Tibial nerve (tissue), 4 donors: ENCODE results near the gene ANXA6. TPM values are rescaled to one million over a fixed set of nuclear protein-coding genes. Genes with fewer than 3 reads are reported as not detected.
A peak's percentile ranks its signal among the peaks of the same experiment; 100 is the strongest.

Source experiments
- DNase-seq, 2 donors: peaks; one replicate each; pipeline ENCODE4 v3.0.0-alpha.2; 2019; ENCODE audit warnings: low spot score in 2 of 2
- H3K27ac ChIP-seq, 4 donors: fragments of 200-600 bp; sonication (generic) in 3 of 4; one replicate each; pipeline ENCODE4 v1.5.1; 2017 to 2019; ENCODE audit warnings: mild to moderate bottlenecking in 1 of 4
- H3K27me3 ChIP-seq, 2 donors: fragments of 200-600 bp; sonication (generic) in 1 of 2; one replicate each; pipeline versions ENCODE4 v1.5.1 to v1.6.0; 2017 to 2019
- H3K36me3 ChIP-seq, 3 donors: fragments of 200-600 bp; sonication (generic); one replicate each; pipeline ENCODE4 v1.5.1; 2018 to 2019
- H3K4me1 ChIP-seq, 4 donors: fragments of 200-600 bp; sonication (generic) in 3 of 4; one replicate each; pipeline ENCODE4 v1.5.1; 2017 to 2019
- H3K4me3 ChIP-seq, 4 donors: fragments of 200-600 bp; sonication (generic) in 3 of 4; one replicate each; pipeline ENCODE4 v1.5.1; 2017 to 2019; ENCODE audit warnings: mild to moderate bottlenecking in 1 of 4, moderate library complexity in 1 of 4
- H3K9me3 ChIP-seq, 4 donors: fragments of 200-600 bp; sonication (generic) in 3 of 4; one replicate each; pipeline ENCODE4 v1.5.1; 2017 to 2019
- EP300 ChIP-seq, 2 donors: sonication (generic); formaldehyde crosslinking; IDR thresholded peaks; one replicate each; pipeline ENCODE4 v1.6.1; 2017; ENCODE audit warnings: antibody characterized with exemption in 2 of 2, mild to moderate bottlenecking in 1 of 2
- POLR2A ChIP-seq, 2 donors: fragments of 450-650 bp; IDR thresholded peaks; one replicate each; pipeline ENCODE4 v1.6.1; 2017; ENCODE audit warnings: antibody characterized with exemption in 2 of 2, mild to moderate bottlenecking in 2 of 2, moderate library complexity in 2 of 2
- WGBS, 2 donors: methylation state at CpG; one replicate each; pipeline ENCODE4 v1.1.5; 2018; 5-methylcytosine and 5-hydroxymethylcytosine counted together
- total RNA-seq, 4 donors: library from RNA; depleted of rRNA; stranded (reverse); fragments of >200 nt; gene quantifications; one replicate each; pipeline ENCODE4 v1.1.0, GENCODE V29; 2016
- TF ChIP-seq, protein P1 (sequence below), 5 experiments: fragments of 200-600 bp in 3 of 5; fragments of 450-650 bp in 2 of 5; sonication (generic) in 3 of 5; IDR thresholded peaks; one replicate each; pipeline ENCODE4 v1.5.1; 2016 to 2019; ENCODE audit warnings: antibody characterized with exemption in 5 of 5, mild to moderate bottlenecking in 3 of 5, moderate library complexity in 2 of 5

Gene ANXA6
- total RNA-seq, 4 donors from 2014 or later = 168 to 282 (median 181) TPM

DNA sequence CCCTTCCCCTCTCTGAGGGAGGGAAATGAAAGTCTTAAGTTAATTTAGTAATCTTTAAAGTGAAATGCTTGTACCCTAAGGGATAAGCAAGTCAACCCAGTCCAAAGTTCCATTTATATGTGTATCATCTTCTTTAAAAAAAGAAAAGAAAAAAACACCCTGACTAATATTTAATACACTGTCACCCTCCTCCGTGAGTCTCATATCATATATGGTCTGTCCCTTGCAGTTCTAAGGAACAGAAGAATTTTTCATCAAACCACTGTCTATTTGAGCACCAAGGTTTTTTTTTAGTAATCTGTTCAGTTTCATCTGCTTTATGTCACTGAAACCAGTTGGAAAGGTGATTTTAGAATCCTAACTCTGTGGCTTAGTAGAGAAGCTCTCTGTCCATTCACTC is 92.0 kb downstream of the ANXA6 start:
- Histone ChIP-seq H3K36me3 (peaks cover 3 to 38% (median 11%) of the 10 kb centered on the region in 3 donors), H3K27ac (no peak overlapping the region), H3K9me3 (no peaks in the 10 kb centered on the region), H3K4me3 (no peak overlapping the region), H3K27me3 (no peaks in the 10 kb centered on the region), H3K4me1 (peaks cover 0 to 78% (median 55%) of the 10 kb centered on the region in 4 donors)
- TF ChIP-seq, protein P1, sequence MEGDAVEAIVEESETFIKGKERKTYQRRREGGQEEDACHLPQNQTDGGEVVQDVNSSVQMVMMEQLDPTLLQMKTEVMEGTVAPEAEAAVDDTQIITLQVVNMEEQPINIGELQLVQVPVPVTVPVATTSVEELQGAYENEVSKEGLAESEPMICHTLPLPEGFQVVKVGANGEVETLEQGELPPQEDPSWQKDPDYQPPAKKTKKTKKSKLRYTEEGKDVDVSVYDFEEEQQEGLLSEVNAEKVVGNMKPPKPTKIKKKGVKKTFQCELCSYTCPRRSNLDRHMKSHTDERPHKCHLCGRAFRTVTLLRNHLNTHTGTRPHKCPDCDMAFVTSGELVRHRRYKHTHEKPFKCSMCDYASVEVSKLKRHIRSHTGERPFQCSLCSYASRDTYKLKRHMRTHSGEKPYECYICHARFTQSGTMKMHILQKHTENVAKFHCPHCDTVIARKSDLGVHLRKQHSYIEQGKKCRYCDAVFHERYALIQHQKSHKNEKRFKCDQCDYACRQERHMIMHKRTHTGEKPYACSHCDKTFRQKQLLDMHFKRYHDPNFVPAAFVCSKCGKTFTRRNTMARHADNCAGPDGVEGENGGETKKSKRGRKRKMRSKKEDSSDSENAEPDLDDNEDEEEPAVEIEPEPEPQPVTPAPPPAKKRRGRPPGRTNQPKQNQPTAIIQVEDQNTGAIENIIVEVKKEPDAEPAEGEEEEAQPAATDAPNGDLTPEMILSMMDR (IDR thresholded peaks at IDR 0.05) = no peak
- TF ChIP-seq POLR2A (IDR thresholded peaks at IDR 0.05) (no peak), EP300 (IDR thresholded peaks at IDR 0.05) (no peak)
- no peak for DNase-seq
- WGBS, 2 donors = 94 to 95% methylated on average over 1 of the region's 1 CpG

DNA sequence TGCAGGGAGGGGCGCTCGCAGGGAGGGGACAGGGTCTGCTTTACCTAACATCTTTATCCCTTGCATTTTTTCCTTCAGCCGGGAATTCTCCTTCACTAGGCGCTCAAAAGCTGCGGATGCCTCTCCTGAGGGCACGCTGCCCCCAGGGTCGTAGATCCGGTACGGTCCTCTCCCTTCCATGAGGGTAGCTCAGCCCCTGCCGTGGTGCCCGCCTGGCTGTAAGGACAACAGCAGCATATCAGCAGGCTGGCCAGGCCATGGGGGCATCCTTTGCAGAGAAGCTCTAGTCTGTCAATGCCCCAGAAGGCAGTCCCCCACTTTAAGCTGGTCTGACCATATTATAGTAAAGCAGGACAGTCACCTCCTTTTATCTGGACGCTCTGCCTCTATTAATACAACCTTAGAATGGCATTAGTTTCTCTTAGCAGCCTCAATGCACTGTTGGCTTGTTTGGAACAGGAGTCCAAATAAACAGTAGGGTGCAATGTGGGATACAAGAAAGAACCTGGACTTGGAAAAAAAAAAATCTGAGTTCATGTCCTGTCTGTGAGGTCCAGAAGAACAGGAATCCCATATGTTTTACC is 92.6 kb downstream of the ANXA6 start:
- H3K9me3 ChIP-seq = no peaks in the 10 kb centered on the region
- H3K27me3 ChIP-seq = no peaks in the 10 kb centered on the region
- DNase-seq = no peak
- no peak overlapping the region for H3K27ac ChIP-seq
- H3K4me1 ChIP-seq = peaks cover 0 to 77% (median 56%) of the 10 kb centered on the region in 4 donors
- WGBS, 2 donors = 91 to 95% methylated on average over 12 of the region's 12 CpGs
- peaks cover 3 to 44% (median 11%) of the 10 kb centered on the region in 3 donors for H3K36me3 ChIP-seq
- TF ChIP-seq POLR2A (IDR thresholded peaks at IDR 0.05) = no peak
- no peak for TF ChIP-seq EP300 (IDR thresholded peaks at IDR 0.05)
- TF ChIP-seq, protein P1 (IDR thresholded peaks at IDR 0.05) = no peak
- no peak overlapping the region for H3K4me3 ChIP-seq

DNA sequence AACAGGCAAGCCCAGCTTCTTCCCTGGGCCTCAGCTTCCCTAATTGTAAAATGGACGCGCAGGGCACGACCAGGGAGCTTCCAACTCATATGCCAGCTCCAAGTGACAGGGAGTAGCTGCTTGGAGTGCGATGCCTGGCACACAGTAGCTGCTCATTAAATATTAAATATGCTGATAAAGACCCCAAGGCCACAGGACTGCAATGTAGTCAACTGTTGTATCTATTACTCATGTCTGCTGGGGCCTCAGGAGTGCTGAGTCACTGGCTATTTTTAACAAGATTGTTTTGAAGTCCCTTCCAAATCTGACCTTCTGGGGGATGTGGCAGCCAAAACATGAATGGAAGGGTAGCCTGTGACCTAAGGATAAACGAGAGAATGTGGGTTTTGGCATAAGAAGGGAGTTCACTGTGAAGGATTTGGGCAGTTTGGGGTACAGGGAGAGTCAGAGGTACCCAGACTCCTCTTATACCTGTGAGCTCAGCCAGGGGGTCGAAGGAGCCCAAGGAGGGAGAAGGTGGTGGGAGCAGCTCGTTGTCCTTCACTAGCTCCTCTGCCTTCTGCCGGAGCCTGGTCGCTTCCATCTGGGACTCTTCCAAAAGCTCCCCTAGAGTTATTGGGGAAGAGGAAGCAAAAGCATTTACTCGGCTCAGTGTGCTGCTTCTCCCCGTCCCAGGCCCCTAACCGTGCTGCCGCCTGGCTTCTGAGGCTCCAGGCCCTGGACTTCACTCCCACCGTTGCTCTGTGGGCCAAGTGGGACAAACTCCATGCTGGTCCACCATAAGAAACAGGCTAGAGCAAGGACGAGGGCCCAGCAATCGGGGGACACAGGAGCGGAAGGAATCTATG is 94.2 kb downstream of the ANXA6 start:
- WGBS, 2 donors = 63 to 64% methylated on average over 17 of the region's 17 CpGs
- Histone ChIP-seq H3K4me1 (peaks cover 0 to 65% (median 46%) of the 10 kb centered on the region in 4 donors), H3K9me3 (no peaks in the 10 kb centered on the region), H3K27ac (peak overlapping the region in 3 of 4 donors; percentile 23 to 77 (median 69)), H3K36me3 (peaks cover 3 to 61% (median 16%) of the 10 kb centered on the region in 3 donors), H3K4me3 (no peak overlapping the region), H3K27me3 (no peaks in the 10 kb centered on the region)
- no peak for TF ChIP-seq POLR2A (IDR thresholded peaks at IDR 0.05)
- no peak for TF ChIP-seq EP300 (IDR thresholded peaks at IDR 0.05)
- TF ChIP-seq, protein P1 (IDR thresholded peaks at IDR 0.05) = no peak
- DNase-seq = peak in 1 of 2 donors; percentile 50

DNA sequence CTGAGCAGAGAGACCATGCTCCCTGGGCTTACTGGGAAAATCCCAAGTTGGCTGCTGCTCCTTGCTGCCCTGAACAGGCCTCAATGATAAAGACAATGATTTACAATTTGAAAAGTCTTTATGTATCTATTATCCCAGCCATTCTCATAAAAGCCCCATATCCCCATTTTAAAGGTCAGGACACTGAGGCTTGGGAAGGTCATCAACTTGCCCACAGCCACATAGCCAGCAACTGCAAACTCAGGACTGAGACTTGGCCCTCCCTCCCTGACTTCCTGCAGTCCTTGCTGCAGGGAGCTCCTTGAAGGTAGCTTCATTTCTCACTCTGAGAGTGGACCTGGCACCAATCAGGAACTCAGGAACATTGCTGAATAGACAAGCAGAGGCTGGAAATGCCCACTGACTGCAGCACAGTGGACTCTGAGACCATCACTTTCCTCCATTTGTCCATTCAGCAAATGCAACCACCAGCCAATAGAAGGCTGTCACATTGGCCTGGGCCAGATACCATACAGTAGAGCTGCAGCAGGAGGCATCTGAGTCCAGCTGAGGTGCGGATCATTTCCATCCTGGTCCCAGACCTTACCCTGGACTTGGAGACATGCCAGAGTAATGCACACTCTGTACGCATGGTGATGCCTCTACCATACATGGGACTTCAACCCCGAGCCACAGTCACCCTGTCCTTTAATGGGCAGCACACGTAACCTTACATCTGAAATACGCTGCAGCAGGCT is 95.0 kb downstream of the ANXA6 start:
- Histone ChIP-seq H3K4me3 (no peak overlapping the region), H3K4me1 (peaks cover 0 to 57% (median 38%) of the 10 kb centered on the region in 4 donors), H3K9me3 (no peaks in the 10 kb centered on the region), H3K27ac (peak overlapping the region in 2 of 4 donors; percentile 60 to 69), H3K27me3 (no peaks in the 10 kb centered on the region), H3K36me3 (peaks cover 3 to 69% (median 18%) of the 10 kb centered on the region in 3 donors)
- TF ChIP-seq, protein P1 (IDR thresholded peaks at IDR 0.05) = no peak
- TF ChIP-seq EP300 (IDR thresholded peaks at IDR 0.05) (no peak), POLR2A (IDR thresholded peaks at IDR 0.05) (no peak)
- DNase-seq = no peak
- 91 to 93% methylated on average over 5 of the region's 5 CpGs for WGBS, 2 donors
